SK-MEL-5 (cell line): ENCODE results near the gene DENND4B. TPM values are rescaled to one million over a fixed set of nuclear protein-coding genes. Genes with fewer than 3 reads are reported as not detected.
"Not testable (repeated sequence)": the region's sequence is repeated elsewhere in the genome, so short reads cannot be mapped to it uniquely, and the experiment has no call there.

Source experiments
- DNase-seq: peaks from one replicate; pipeline ENCODE4 v3.0.0-alpha.2; 2016; ENCODE audit warnings: low read depth, low spot score
- in situ Hi-C: cut with HindIII; loops from 2 replicates; pipeline ENCODE4 v1.10.0; 2016; ENCODE audit warnings: low sequenced_read_pairs, high pct_unique_total_duplicates, low pct_unique_long_range_greater_than_20kb
- polyA plus RNA-seq, 2 experiments: library from polyadenylated mRNA; depleted of rRNA; stranded (reverse); fragments of >200 nt; gene quantifications; 2 replicates each; pipeline ENCODE4 v1.2.3, GENCODE V29; 2015
- total RNA-seq: library from RNA; depleted of rRNA; stranded (reverse); fragments of >200 nt; shearing (Covaris generic); gene quantifications from 2 replicates; pipeline ENCODE4 v1.2.3, GENCODE V29; 2014; rRNA removed

DENND4B gene, protein sequence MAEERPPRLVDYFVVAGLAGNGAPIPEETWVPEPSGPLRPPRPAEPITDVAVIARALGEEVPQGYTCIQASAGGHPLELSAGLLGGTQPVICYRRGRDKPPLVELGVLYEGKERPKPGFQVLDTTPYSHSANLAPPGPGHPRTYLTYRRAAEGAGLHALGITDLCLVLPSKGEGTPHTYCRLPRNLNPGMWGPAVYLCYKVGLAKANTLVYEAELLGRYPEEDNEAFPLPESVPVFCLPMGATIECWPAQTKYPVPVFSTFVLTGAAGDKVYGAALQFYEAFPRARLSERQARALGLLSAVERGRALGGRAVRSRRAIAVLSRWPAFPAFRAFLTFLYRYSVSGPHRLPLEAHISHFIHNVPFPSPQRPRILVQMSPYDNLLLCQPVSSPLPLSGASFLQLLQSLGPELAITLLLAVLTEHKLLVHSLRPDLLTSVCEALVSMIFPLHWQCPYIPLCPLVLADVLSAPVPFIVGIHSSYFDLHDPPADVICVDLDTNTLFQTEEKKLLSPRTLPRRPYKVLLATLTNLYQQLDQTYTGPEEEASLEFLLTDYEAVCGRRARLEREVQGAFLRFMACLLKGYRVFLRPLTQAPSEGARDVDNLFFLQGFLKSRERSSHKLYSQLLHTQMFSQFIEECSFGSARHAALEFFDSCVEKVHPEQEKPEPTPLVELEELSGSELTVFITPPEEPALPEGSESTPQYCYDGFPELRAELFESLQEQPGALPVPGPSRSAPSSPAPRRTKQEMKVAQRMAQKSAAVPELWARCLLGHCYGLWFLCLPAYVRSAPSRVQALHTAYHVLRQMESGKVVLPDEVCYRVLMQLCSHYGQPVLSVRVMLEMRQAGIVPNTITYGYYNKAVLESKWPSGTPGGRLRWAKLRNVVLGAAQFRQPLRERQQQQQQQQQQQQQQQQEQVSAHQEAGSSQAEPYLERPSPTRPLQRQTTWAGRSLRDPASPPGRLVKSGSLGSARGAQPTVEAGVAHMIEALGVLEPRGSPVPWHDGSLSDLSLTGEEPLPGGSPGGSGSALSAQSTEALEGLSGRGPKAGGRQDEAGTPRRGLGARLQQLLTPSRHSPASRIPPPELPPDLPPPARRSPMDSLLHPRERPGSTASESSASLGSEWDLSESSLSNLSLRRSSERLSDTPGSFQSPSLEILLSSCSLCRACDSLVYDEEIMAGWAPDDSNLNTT (N-terminal part only)
- 13.8 and 17.9 TPM in 2 replicates for total RNA-seq
- 58.7 and 68.3 TPM in 2 replicates for polyA plus RNA-seq (2015; cell fraction: cytosol; rRNA removed)
- polyA plus RNA-seq (2015; cell fraction: nucleus; rRNA removed), result 346 and 391 TPM in 2 replicates

DNA sequence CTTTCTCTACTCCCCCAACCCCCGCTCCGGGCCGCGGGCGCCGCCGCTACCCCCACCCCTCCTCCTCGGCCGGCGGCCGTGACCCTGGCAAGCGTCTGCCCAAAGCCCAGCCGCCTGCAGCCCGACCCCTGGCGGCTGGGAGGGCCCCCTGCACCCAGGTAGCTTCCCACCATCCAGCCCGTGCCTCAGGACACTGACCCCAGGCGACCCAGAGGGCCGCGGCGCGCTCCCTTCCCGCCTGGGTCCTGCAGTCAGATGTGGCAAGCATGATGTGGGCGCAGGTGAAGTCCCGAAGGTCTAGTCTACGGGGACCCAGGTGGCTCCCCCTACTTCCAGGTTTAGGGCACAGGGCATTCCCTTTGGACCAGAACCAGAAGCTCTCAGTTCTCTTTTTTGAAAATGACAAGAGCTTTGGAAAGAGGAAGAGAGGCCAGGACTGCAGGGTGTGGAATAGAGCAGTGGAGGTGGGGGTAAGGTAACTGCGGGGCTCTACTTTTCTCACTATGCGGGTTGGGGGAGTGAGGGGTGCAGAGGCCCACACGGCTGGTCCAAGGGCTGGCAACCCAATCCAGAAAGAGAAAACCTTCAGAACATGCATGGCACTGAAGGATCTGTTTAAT lies at the start of gene DENND4B:
TSS of gene DENND4B (minus strand) at position 97 of the 620 bp plus-strand sequence. CDS start 2,344 bp downstream, outside the sequence.
- in situ Hi-C loops, result no loop called here
- DNase-seq, result peak; percentile 87

DNA sequence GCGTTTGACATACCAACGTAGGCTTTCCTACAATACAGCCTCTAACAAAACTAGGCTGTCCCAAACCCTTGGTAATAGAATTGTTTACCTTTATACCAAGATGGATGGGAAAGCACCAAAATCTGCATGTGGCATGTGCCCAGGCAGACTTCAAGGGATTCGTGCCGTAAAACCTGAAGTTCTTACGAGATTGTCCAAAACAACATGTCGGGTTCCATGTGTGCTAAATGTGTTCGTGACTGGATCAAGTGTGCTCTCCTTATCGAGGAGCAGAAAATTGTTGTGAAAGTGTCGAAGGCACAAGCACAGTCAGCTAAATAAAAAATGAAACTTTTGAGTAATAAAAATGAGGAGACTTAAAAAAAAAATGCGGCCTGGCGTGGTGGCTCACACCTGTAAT lies 49.1 kb upstream of the DENND4B start:
- in situ Hi-C loops, result loop anchor here (25.0 kb wide), 1 partner anchor 183 kb away; no protein-coding TSS in a partner anchor
- DNase-seq, result no peak

GRCh38 chr1:153995202-153995601 lies 48.7 kb upstream of the DENND4B start:
- no peak for DNase-seq
- in situ Hi-C loops, result loop anchor here (25.0 kb wide), 1 partner anchor 183 kb away; no protein-coding TSS in a partner anchor

DNA sequence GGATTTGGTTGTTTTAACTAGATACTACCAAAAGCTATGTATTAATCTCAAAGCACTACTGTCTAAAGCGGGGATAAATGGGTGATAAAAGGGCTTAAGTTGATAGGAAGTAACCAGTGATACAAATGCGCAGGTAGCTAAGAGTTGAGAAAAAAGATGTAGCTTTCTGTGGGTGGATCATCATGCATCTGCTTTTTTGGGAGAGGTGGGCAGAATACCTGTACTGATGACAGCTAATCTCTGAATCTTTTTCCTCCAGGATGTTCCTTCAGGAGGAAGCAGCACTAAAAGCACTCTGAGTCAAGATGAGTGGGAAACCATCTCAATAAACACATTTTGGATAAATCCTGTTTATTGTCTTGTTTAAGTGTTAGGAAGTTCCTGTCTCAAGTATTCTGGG lies 45.3 kb upstream of the DENND4B start:
- in situ Hi-C loops, result loop anchor here (25.0 kb wide), 1 partner anchor 180 kb away; no protein-coding TSS in a partner anchor
- no peak for DNase-seq

DNA sequence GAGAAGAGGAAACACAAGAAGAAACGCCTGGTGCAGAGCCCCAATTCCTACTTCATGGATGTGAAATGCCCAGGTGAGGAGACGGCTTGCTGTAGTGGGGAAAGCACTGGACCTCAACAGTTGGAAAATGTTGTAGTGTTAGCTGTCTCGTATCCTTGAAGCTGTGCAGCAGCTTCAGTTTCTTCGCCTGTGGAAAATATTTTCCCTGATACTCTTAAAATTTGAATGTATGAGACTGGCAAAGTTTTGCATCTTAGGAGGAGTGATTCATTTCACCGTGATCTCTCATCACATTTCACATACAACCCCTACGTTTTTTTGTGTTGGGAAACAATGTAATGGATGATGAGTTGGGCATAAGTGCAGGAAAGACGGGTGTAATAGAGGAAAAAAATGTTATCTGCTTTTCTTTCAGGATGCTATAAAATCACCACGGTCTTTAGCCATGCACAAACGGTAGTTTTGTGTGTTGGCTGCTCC lies 44.7 kb upstream of the DENND4B start:
- no peak for DNase-seq
- in situ Hi-C loops, result loop anchor here (25.0 kb wide), 1 partner anchor 179 kb away; no protein-coding TSS in a partner anchor

- in situ Hi-C loops, result loop anchor here (25.0 kb wide), 1 partner anchor 178 kb away; no protein-coding TSS in a partner anchor
- DNase-seq, result peak; percentile 100
These were observed 44.1 kb upstream of the DENND4B start, which contains the start of gene RPS27 for GRCh38 chr1:153990468-153991150. Gene RPS27 (plus strand): TSS chr1:153990762. CDS start chr1:153990797, 35 bp downstream.

DNA sequence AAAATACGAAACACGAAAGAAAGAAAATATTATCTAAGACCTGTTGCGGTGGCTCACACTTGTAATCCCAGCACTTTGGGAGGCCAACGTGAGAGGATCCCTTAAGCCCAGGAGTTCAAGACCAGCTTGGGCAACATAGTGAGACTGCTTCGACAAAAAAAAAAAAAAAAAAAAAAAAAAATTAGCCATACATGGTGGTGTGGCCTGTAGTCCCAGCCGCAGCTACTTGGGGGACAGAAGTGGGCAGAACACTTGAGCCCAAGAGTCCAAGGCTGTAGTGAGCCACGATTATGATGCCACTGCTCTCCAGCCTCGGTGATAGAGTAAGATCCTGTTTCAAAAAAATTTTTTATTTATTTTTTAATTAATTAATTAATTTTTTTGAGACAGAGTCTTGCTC lies 41.1 kb upstream of the DENND4B start:
- in situ Hi-C loops, result loop anchor here (25.0 kb wide), 1 partner anchor 175 kb away; no protein-coding TSS in a partner anchor
- DNase-seq, result no peak

- peak; percentile 93 for DNase-seq
- in situ Hi-C loops, result loop anchor here (25.0 kb wide), 1 partner anchor 174 kb away; no protein-coding TSS in a partner anchor
These were observed 39.6 kb upstream of the DENND4B start, which contains the start of gene RAB13 for GRCh38 chr1:153985941-153986761. Gene RAB13 (minus strand): TSS chr1:153986339. CDS start chr1:153986236, 103 bp downstream.

DNA sequence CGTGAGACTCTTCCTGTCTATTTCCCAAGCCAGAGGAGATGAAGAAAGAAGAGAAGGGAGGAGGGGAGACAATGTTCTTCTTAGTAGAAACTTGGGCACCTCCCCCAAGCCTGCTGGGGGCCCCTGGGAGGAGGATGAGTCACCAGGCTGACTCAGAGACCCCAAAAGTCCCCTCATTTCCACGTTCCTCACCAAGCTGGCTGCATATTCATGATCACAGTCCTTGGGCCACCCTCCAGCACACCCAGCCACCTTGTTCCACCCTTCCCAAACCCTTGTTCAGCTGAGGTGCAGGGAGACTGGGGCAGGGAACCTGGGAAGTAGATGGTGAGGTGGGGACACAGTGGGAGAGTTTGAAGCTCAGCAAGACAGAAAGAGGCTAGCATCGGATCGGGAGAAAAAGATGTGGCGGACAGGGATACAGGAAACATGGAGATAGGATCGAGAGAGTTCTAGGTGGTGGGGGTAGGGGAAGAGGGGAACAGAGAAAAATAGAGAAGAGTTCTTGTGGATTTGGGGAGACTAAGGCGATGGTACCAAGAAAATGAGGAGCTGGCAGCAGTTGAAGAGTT lies 38.9 kb upstream of the DENND4B start:
- in situ Hi-C loops, result loop anchor here (25.0 kb wide), 1 partner anchor 173 kb away; no protein-coding TSS in a partner anchor
- DNase-seq, result no peak

DNA sequence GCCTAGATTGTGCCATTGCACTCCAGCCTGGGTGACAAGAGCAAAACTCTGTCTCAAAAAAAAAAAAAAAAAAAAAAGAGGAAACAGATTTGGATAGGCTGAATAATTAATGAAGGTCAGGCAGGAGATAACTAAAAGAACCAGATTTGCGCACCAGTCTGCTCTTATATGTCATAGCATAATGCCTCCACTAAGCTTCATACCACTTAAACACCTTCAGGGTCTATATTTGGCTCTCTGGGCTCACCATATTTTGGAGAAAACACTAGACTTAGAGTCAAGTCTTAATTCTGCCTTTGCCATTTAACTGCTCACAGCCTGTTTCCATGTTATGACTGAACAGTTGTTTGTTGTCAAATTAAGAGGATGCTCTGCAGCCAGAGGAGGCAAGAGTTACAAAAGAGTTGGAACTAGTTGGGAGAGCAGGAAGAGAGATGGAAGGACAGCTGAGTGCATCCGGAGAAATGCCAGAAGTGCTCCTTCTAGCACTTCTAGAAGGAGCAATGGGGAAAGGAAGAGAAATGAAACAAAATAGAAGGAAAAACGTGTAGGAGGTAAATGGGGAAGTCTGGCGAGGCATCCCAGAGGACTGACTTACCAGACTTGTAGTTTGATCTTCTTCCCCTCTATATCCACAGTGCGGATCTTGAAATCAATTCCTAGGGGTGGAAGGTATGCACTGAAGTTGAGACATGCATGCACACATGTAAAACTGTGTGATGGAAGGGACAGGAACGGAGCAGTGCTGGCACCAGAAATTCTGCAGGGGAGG lies 37.8 kb upstream of the DENND4B start:
- in situ Hi-C loops, result loop anchor here (25.0 kb wide), 1 partner anchor 172 kb away; no protein-coding TSS in a partner anchor
- DNase-seq, result no peak

DNA sequence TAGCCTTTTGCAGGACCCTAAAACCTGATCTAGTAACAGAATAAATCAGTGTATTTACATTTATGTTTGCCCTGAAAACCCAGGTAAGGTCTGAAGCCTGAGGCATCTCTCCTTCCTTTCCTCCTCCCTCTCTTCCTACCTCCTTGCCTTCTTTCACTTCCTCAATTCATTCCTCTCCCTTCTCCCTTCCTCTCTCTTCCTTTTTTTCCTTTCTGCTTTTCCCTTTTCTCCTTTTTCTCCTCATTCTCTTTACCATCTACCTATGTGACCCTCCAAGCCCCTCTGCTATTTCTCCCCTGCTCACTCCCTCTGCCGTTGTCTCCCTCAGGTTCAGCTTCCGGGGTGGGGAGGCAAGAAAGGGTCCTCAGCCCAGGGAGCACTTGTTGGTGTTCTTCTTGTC lies 35.2 kb upstream of the DENND4B start:
- in situ Hi-C loops, result loop anchor here (25.0 kb wide), 1 partner anchor 169 kb away; no protein-coding TSS in a partner anchor
- DNase-seq, result not testable (repeated sequence)

GRCh38 chr1:153979091-153979490 lies 32.6 kb upstream of the DENND4B start:
- in situ Hi-C loops, result loop anchor here (25.0 kb wide), 1 partner anchor 167 kb away; no protein-coding TSS in a partner anchor
- not testable (repeated sequence) for DNase-seq

DNA sequence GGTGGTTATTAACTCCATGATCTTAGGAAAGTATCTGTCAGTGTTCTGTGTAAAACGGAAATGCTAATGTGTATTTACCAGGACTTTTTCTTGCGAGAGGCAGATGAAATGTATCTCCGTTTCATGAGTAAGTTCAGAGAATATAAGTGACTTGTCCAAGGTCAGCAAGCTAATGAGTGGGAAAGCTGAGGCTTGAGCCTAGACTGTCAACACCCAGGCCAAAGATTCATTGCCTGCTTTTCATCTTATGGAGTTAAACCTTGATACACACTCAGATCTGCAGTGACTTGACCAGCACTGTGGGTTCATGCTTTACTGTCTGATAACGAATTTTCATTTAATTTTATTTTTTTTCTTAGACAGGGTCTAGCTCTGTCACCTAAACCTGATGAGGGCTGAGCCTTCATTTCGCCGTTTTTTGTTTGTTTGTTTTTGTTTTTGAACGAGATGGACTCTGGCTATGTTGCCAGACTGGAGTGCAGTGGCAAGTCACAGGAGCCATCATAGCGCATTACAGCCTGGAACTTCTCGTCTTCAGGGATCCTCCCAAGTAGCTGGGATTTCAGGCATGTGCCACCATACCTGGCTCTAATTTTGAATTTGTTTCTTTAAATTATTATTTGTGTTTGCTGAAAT lies 31.9 kb upstream of the DENND4B start:
- DNase-seq, result no peak
- in situ Hi-C loops, result loop anchor here (25.0 kb wide), 1 partner anchor 166 kb away; no protein-coding TSS in a partner anchor
